ENCODE data around the gene AFF3.
"Not testable (repeated sequence)": the region's sequence is repeated elsewhere in the genome, so short reads cannot be mapped to it uniquely, and the experiment has no call there.

The AFF3 gene

GRCh38 chr2:99543247-99543646 is 599.1 kb downstream of the AFF3 start:
- no peak for DNase-seq (ENCODE audit: low read depth)

- no peak for DNase-seq (ENCODE audit: low read depth)
Observed at GRCh38 chr2:99537910-99538485, 604.4 kb downstream of the AFF3 start.

GRCh38 chr2:99524056-99524455 is 618.3 kb downstream of the AFF3 start:
- DNase-seq (ENCODE audit: low read depth) = no peak

GRCh38 chr2:99522157-99522556 is 620.2 kb downstream of the AFF3 start:
- DNase-seq (ENCODE audit: low read depth) = no peak

- DNase-seq (ENCODE audit: low read depth) = no peak
Observed at GRCh38 chr2:99520813-99521212, 621.6 kb downstream of the AFF3 start.

- no peak for DNase-seq (ENCODE audit: low read depth)
Observed at GRCh38 chr2:99520195-99520594, 622.2 kb downstream of the AFF3 start.

- no peak for DNase-seq (ENCODE audit: low read depth)
Observed at GRCh38 chr2:99514357-99514756, 628.0 kb downstream of the AFF3 start.

GRCh38 chr2:99512181-99512591 is 630.2 kb downstream of the AFF3 start:
- DNase-seq (ENCODE audit: low read depth) = no peak

GRCh38 chr2:99509387-99509786 is 633.0 kb downstream of the AFF3 start:
- DNase-seq (ENCODE audit: low read depth) = no peak

GRCh38 chr2:99507937-99508818 is 634.2 kb downstream of the AFF3 start:
- DNase-seq (ENCODE audit: low read depth) = no peak

- DNase-seq (ENCODE audit: low read depth) = no peak
Observed at GRCh38 chr2:99504844-99505584, 637.4 kb downstream of the AFF3 start.

- not testable (repeated sequence) for DNase-seq (ENCODE audit: low read depth)
Observed at GRCh38 chr2:99503662-99504416, 638.6 kb downstream of the AFF3 start.

- DNase-seq (ENCODE audit: low read depth) = no peak
Observed at GRCh38 chr2:99496021-99496420, 646.4 kb downstream of the AFF3 start.

All from activated T-cell treated with anti-CD3 and anti-CD28 coated beads for 24 hours (primary cell).